H1 (cell line): ENCODE data around the gene SAAL1. TPM values are rescaled to one million over a fixed set of nuclear protein-coding genes. Genes with fewer than 3 reads are reported as not detected.

Source experiments
- CTCF ChIA-PET: fragments of 300-600 bp; sonication (Branson Sonifier 250); formaldehyde crosslinking; loops from one replicate; lab custom pipeline; 2021; ENCODE audit not compliant: partially characterized antibody; lab: Charles Lee
- POLR2A ChIA-PET: fragments of 300-600 bp; sonication (Branson Sonifier 250); formaldehyde crosslinking; loops from one replicate; lab custom pipeline; 2021; ENCODE audit warnings: inconsistent platforms; ENCODE audit not compliant: partially characterized antibody; lab: Charles Lee
- DNase-seq, 2 experiments: peaks; one replicate each; pipeline versions ENCODE4 v3.0.0 to v3.0.0-alpha.2; 2010 to 2022; ENCODE audit warnings: low spot score in 2 of 2, low read depth in 1 of 2, mixed read lengths in 1 of 2
- FAIRE-seq: peaks from 2 replicates; lab custom pipeline; 2011; peaks lifted over from hg19 to GRCh38; lab: Jason Lieb, UNC
- H2AFZ ChIP-seq: 2 replicates; pipeline ENCODE4 v1.8.1; 2012; ENCODE audit warnings: low read length, inconsistent platforms
- H2AK5ac ChIP-seq: 2 replicates; pipeline ENCODE4 v1.6.1; 2013; ENCODE audit warnings: low read depth, low read length
- H2BK120ac ChIP-seq: replicated peaks from 2 replicates; pipeline ENCODE3; 2013; ENCODE audit warnings: low read depth, low read length, inconsistent platforms
- H2BK12ac ChIP-seq: 2 replicates; pipeline ENCODE4 v1.6.1; 2013; ENCODE audit warnings: low read depth, low read length
- H2BK15ac ChIP-seq: 2 replicates; pipeline ENCODE4 v1.6.1; 2013; ENCODE audit warnings: low read length
- H2BK20ac ChIP-seq: 2 replicates; pipeline ENCODE4 v1.6.1; 2013; ENCODE audit warnings: low read length
- H2BK5ac ChIP-seq: 2 replicates; pipeline ENCODE4 v1.6.1; 2013; ENCODE audit warnings: low read depth, low read length
- H3K14ac ChIP-seq: 2 replicates; pipeline ENCODE4 v1.6.1; 2013; ENCODE audit warnings: inconsistent platforms; ENCODE audit not compliant: insufficient read length
- H3K18ac ChIP-seq: 2 replicates; pipeline ENCODE4 v1.6.1; 2013; ENCODE audit warnings: low read length; ENCODE audit errors: extremely low read depth
- H3K23ac ChIP-seq: 2 replicates; pipeline ENCODE4 v1.6.1; 2013; ENCODE audit warnings: inconsistent platforms; ENCODE audit not compliant: insufficient read length
- H3K23me2 ChIP-seq: 2 replicates; pipeline ENCODE4 v1.6.1; 2013; ENCODE audit warnings: low read depth, low read length
- H3K27ac ChIP-seq: 2 replicates; pipeline ENCODE4 v1.6.1; 2011; ENCODE audit warnings: low read depth, low read length, inconsistent platforms
- H3K27me3 ChIP-seq, 4 experiments: replicated peaks in 1 of 4; 1 replicate in 1 of 4; 2 replicates in 3 of 4; pipeline versions ENCODE4 v1.6.1 to v1.8.1; 2011 to 2013; ENCODE audit warnings: low read length in 3 of 4, mild to moderate bottlenecking in 3 of 4, inconsistent platforms in 2 of 4, mixed read lengths in 2 of 4, moderate library complexity in 1 of 4; ENCODE audit not compliant: control insufficient read depth in 3 of 4, insufficient read depth in 3 of 4; ENCODE audit errors: extremely low read depth in 1 of 4
- H3K36me3 ChIP-seq, 4 experiments: 2 replicates each; pipeline versions ENCODE4 v1.6.1 to v1.8.1; 2011 to 2013; ENCODE audit warnings: mild to moderate bottlenecking in 4 of 4, low read length in 3 of 4, moderate library complexity in 2 of 4, control low read depth in 1 of 4, inconsistent platforms in 1 of 4; ENCODE audit not compliant: insufficient read depth in 4 of 4, control insufficient read depth in 2 of 4
- H3K4ac ChIP-seq: replicated peaks from 2 replicates; pipeline ENCODE3; 2013; ENCODE audit warnings: low read length, low read depth, mixed read lengths, inconsistent platforms; ENCODE audit not compliant: insufficient read length
- H3K4me1 ChIP-seq, 4 experiments: replicated peaks in 1 of 4; 1 replicate in 1 of 4; 2 replicates in 3 of 4; pipeline versions ENCODE4 v1.6.1 to v1.8.1; 2011 to 2013; ENCODE audit warnings: low read length in 3 of 4, inconsistent platforms in 2 of 4, mixed read lengths in 1 of 4; ENCODE audit not compliant: insufficient read depth in 4 of 4, control insufficient read depth in 3 of 4
- H3K4me2 ChIP-seq, 2 experiments: 2 replicates each; pipeline versions ENCODE4 v1.6.1 to v1.8.1; 2011 to 2013; ENCODE audit warnings: low read depth in 2 of 2, low read length in 2 of 2, control low read depth in 1 of 2, inconsistent platforms in 1 of 2, mild to moderate bottlenecking in 1 of 2; ENCODE audit not compliant: insufficient read depth in 1 of 2
- H3K4me3 ChIP-seq, 4 experiments: fragments of 200-600, 300-600 bp in 1 of 4; sonication (generic), shearing (Covaris generic), sonication (Bioruptor Twin) in 1 of 4; 2 replicates each; pipeline versions ENCODE4 v1.5.1 to v1.8.1; 2011 to 2016; ENCODE audit warnings: low read length in 4 of 4, low read depth in 3 of 4, control low read depth in 2 of 4, inconsistent platforms in 2 of 4, mild to moderate bottlenecking in 2 of 4, mixed read lengths in 1 of 4, moderate library complexity in 1 of 4; ENCODE audit not compliant: insufficient read depth in 2 of 4; ENCODE audit errors: extremely low read depth in 1 of 4
- H3K56ac ChIP-seq: replicated peaks from 2 replicates; pipeline ENCODE3; 2013; ENCODE audit warnings: low read depth, mild to moderate bottlenecking, mixed read lengths, low read length, inconsistent platforms; ENCODE audit not compliant: insufficient read length
- H3K79me1 ChIP-seq: 2 replicates; pipeline ENCODE4 v1.6.1; 2013; ENCODE audit warnings: low read depth, low read length, control low read depth
- H3K79me2 ChIP-seq, 2 experiments: 2 replicates each; pipeline versions ENCODE4 v1.6.1 to v1.8.1; 2012 to 2013; ENCODE audit warnings: low read length in 2 of 2, mild to moderate bottlenecking in 2 of 2, inconsistent platforms in 1 of 2; ENCODE audit not compliant: insufficient read depth in 2 of 2, control insufficient read depth in 1 of 2
- H3K9ac ChIP-seq, 4 experiments: replicated peaks in 1 of 4; 1 replicate in 1 of 4; 2 replicates in 3 of 4; pipeline versions ENCODE4 v1.6.1 to v1.8.1; 2011 to 2013; ENCODE audit warnings: low read depth in 3 of 4, low read length in 3 of 4, control low read depth in 2 of 4, mild to moderate bottlenecking in 2 of 4, moderate library complexity in 2 of 4, inconsistent platforms in 1 of 4; ENCODE audit errors: extremely low read depth in 1 of 4
- H3K9me3 ChIP-seq, 2 experiments: 2 replicates each; pipeline versions ENCODE4 v1.6.1 to v1.8.1; 2012 to 2013; ENCODE audit warnings: mild to moderate bottlenecking in 2 of 2, moderate library complexity in 2 of 2, control low read depth in 1 of 2, inconsistent platforms in 1 of 2, low read depth in 1 of 2, low read length in 1 of 2, mixed read lengths in 1 of 2; ENCODE audit not compliant: insufficient read depth in 2 of 2
- H4K20me1 ChIP-seq, 2 experiments: replicated peaks in 1 of 2; 2 replicates each; pipeline versions ENCODE3 to v1.8.1; 2011 to 2013; ENCODE audit warnings: inconsistent platforms in 2 of 2, low read length in 2 of 2, mild to moderate bottlenecking in 1 of 2; ENCODE audit not compliant: insufficient read depth in 2 of 2, control insufficient read depth in 1 of 2
- H4K5ac ChIP-seq: 2 replicates; pipeline ENCODE4 v1.6.1; 2013; ENCODE audit warnings: low read length, low read depth, mixed read lengths, inconsistent platforms; ENCODE audit not compliant: insufficient read length
- H4K8ac ChIP-seq: 2 replicates; pipeline ENCODE4 v1.8.0; 2013; ENCODE audit warnings: mild to moderate bottlenecking, moderate library complexity, low read length, inconsistent platforms; ENCODE audit not compliant: insufficient read depth; ENCODE audit errors: extremely low read depth
- H4K91ac ChIP-seq: replicated peaks from 2 replicates; pipeline ENCODE3; 2013; ENCODE audit warnings: low read length, mixed read lengths, inconsistent platforms; ENCODE audit not compliant: insufficient read length
- CHD1 ChIP-seq: IDR thresholded peaks from 2 replicates; pipeline ENCODE4 v1.6.1; 2012; ENCODE audit warnings: low read depth, low read length, improper control_type of control experiment
- EGR1 ChIP-seq: IDR thresholded peaks from 2 replicates; pipeline ENCODE4 v1.6.1; 2011; ENCODE audit warnings: low read depth, low read length, borderline replicate concordance
- HDAC2 ChIP-seq, 2 experiments: fragments of 300-600 bp in 1 of 2; sonication (generic) in 1 of 2; IDR thresholded peaks; 2 replicates each; pipeline ENCODE4 v1.6.1; 2011 to 2012; ENCODE audit warnings: low read depth in 2 of 2, low read length in 2 of 2, mild to moderate bottlenecking in 2 of 2, moderate library complexity in 2 of 2, borderline replicate concordance in 1 of 2, inconsistent platforms in 1 of 2
- KDM1A ChIP-seq: fragments of 200-600, 300-600 bp; sonication (generic); IDR thresholded peaks from 2 replicates; pipeline ENCODE4 v1.7.1; 2016; ENCODE audit warnings: mild to moderate bottlenecking, low read length, borderline replicate concordance
- KDM4A ChIP-seq: IDR thresholded peaks from one replicate; pipeline ENCODE4 v1.7.1; 2012; ENCODE audit warnings: low read depth, mild to moderate bottlenecking, moderate library complexity, low read length, inconsistent platforms; ENCODE audit not compliant: severe bottlenecking
- MAX ChIP-seq: IDR thresholded peaks from 2 replicates; pipeline ENCODE4 v1.6.1; 2012; ENCODE audit warnings: inconsistent platforms
- POLR2AphosphoS5 ChIP-seq: IDR thresholded peaks from 2 replicates; pipeline ENCODE4 v1.6.1; 2011; ENCODE audit warnings: low read depth, low read length
- RBBP5 ChIP-seq: IDR thresholded peaks from 2 replicates; pipeline ENCODE4 v1.7.1; 2012; ENCODE audit warnings: low read depth, mild to moderate bottlenecking, inconsistent platforms, low read length, moderate library complexity, borderline replicate concordance
- SAP30 ChIP-seq: fragments of 300-600 bp; sonication (generic); IDR thresholded peaks from 2 replicates; pipeline ENCODE4 v1.7.1; 2012; ENCODE audit warnings: low read length, moderate library complexity, mild to moderate bottlenecking, inconsistent platforms; ENCODE audit not compliant: insufficient read depth, insufficient replicate concordance
- SP2 ChIP-seq: IDR thresholded peaks from 2 replicates; pipeline ENCODE4 v1.6.1; 2012; ENCODE audit warnings: mild to moderate bottlenecking, low read length, inconsistent platforms
- TBP ChIP-seq: IDR thresholded peaks from 2 replicates; pipeline ENCODE4 v1.6.1; 2011; ENCODE audit warnings: low read depth, low read length, improper control_type of control experiment
- YY1 ChIP-seq: IDR thresholded peaks from 2 replicates; pipeline ENCODE4 v1.6.1; 2011; ENCODE audit warnings: low read depth, mild to moderate bottlenecking, low read length
- ZNF274 ChIP-seq: IDR thresholded peaks from 2 replicates; pipeline ENCODE4 v1.7.0; 2012; ENCODE audit warnings: low read length, borderline replicate concordance; ENCODE audit errors: extremely low read depth
- WGBS, 2 experiments: shearing (Covaris generic) in 1 of 2; methylation state at CpG; one replicate each; pipeline versions ENCODE4 v1.1.6 to v1.1.7; 2013 to 2015; ENCODE audit warnings: low lambda C conversion rate in 2 of 2, mixed read lengths in 2 of 2, inconsistent platforms in 1 of 2, low coverage in 1 of 2, missing lambda C conversion rate in 1 of 2; ENCODE audit not compliant: insufficient replicate concordance in 2 of 2, insufficient coverage in 1 of 2, insufficient read length in 1 of 2; ENCODE audit errors: extremely low coverage in 1 of 2, missing lambda C conversion rate in 1 of 2; 5-methylcytosine and 5-hydroxymethylcytosine counted together
- polyA plus RNA-seq, 7 experiments: library from polyadenylated mRNA; depleted of rRNA in 3 of 7; stranded (reverse) in 5 of 7; unstranded in 2 of 7; fragments of >200 nt in 5 of 7; fragments of 200-250 nt in 2 of 7; gene quantifications; 1 replicate in 5 of 7; 2 replicates in 1 of 7; 4 replicates in 1 of 7; pipeline versions ENCODE4 v1.2.1 to v1.2.3, GENCODE V29; 2011 to 2013; ENCODE audit warnings: missing spikeins in 2 of 7, mixed read lengths in 2 of 7
- total RNA-seq: library from RNA; stranded (reverse); fragmentation: NEBNext Ultra II Directional; extraction: Animal tissue kit (Norgen Biotek cat#: 25700); gene quantifications from 2 replicates; pipeline ENCODE4 v1.2.1, GENCODE V29; 2021

SAAL1 gene
- total and polyA plus RNA-seq, 2 of the 8 experiments (the other 6 are each of a cell fraction or from before 2014, with no cell fraction given): 26.4 to 46.6 TPM

DNA sequence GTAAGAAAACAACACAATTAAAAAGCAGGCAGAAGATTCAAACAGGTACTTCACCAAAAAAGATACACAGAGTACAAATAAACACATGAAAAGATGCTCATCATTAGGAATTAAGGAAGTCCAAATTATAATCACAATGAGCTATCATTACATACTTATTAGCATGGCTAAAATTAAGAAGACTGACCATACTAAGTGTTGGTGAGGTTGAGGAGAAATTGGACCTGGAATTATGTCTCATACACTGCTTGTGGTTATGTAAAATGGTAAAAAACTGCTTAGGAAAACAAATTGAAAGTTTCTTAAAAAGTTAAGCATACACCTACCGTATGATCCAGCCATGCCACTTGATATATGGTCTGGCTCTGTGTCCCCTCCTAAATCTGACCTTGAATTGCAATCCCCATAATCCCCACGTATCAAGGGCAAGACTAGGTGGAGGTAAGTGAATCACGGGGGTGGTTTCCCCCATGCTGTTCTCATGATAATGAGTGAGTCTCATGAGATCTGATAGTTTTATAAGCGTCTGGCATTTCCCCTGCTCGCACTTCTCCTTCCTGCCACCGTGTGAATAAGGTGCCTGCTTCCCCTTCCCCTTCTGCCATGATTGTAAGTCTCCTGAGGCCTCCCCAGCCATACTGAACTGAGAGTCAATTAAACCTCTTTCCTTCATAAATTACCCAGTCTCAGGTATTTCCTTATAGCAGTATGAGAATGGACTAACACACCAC, 4.8 kb downstream of the SAAL1 start:
- no peak overlapping the region for H3K4me2 ChIP-seq
- H3K23me2 ChIP-seq: no peaks in the 10 kb centered on the region
- no peak overlapping the region for H3K4ac ChIP-seq
- H3K9me3 ChIP-seq: no peaks in the 10 kb centered on the region
- no peak overlapping the region for H2BK120ac ChIP-seq
- 69% methylated on average over 6 of the region's 6 CpGs; no CpG with 5 or more reads in 1 of the 2 experiments for WGBS, 2 experiments
- H3K9ac ChIP-seq: no peak overlapping the region
- no peak overlapping the region for H4K91ac ChIP-seq
- peaks cover 5% of the 10 kb centered on the region for H3K79me1 ChIP-seq
- no peak overlapping the region for H4K8ac ChIP-seq
- H2AK5ac ChIP-seq: no peak overlapping the region
- H4K20me1 ChIP-seq: peaks cover 7% of the 10 kb centered on the region in 2 experiments
- no peak overlapping the region for H2BK12ac ChIP-seq
- no peak overlapping the region for H3K27ac ChIP-seq
- FAIRE-seq: no peak
- no peak overlapping the region for H2AFZ ChIP-seq
- H3K4me3 ChIP-seq: no peak overlapping the region
- no peak overlapping the region for H2BK20ac ChIP-seq
- no peak overlapping the region for H3K56ac ChIP-seq
- no peak overlapping the region for H3K14ac ChIP-seq
- no peaks in the 10 kb centered on the region for H3K27me3 ChIP-seq
- POLR2A ChIA-PET: no interaction called here
- no peak overlapping the region for H2BK5ac ChIP-seq
- CTCF ChIA-PET: interaction anchor here (0.6 kb wide), 1 partner anchor 306 kb away, joined by 3 read pairs; no protein-coding TSS in a partner anchor
- no peak overlapping the region for H3K23ac ChIP-seq
- H2BK15ac ChIP-seq: no peak overlapping the region
- no peak for DNase-seq
- H3K36me3 ChIP-seq: peaks cover 8 to 47% (median 17%) of the 10 kb centered on the region in 4 experiments
- H3K4me1 ChIP-seq: 0 out of 7 replicates have a peak, but pooled peaks cover 0 to 2% (median 0%) of the 10 kb centered on the region in 4 experiments
- H4K5ac ChIP-seq: no peak overlapping the region
- peaks cover 6 to 77% of the 10 kb centered on the region in 2 experiments for H3K79me2 ChIP-seq
- H3K18ac ChIP-seq: no peak overlapping the region
- TF ChIP-seq HDAC2 (IDR thresholded peaks at IDR 0.05; ENCODE audit: borderline replicate concordance in 1 of 2, low read depth in 2 of 2, low read length in 2 of 2): no peak
- no peak for TF ChIP-seq SAP30
- no peak for TF ChIP-seq TBP
- TF ChIP-seq YY1: no peak
- no peak for TF ChIP-seq ZNF274
- TF ChIP-seq KDM1A: no peak
- no peak for TF ChIP-seq EGR1
- TF ChIP-seq MAX: no peak
- no peak for TF ChIP-seq KDM4A
- TF ChIP-seq CHD1: no peak
- TF ChIP-seq SP2: no peak
- no peak for TF ChIP-seq POLR2AphosphoS5
- TF ChIP-seq RBBP5: no peak
